IMR-90 (cell line): ENCODE measurements around the gene PHB1. TPM values are rescaled to one million over a fixed set of nuclear protein-coding genes. Genes with fewer than 3 reads are reported as not detected.

Experiments
- ATAC-seq: fragments of 200-7000 bp; cut with Tn5 transposase; 2 replicates; pipeline ENCODE4 v1.9.1; 2020; ENCODE audit warnings: low read depth, mild to moderate bottlenecking, moderate library complexity
- BruUV-seq: library from RNA; stranded (reverse); fragments of 400-500 nt; replicated peaks from 2 replicates; lab custom pipeline; 2021; lab: Mats Ljungman, UMichigan
- CTCF ChIA-PET: fragments of 300-600 bp; formaldehyde crosslinking; extraction: SDS; loops from one replicate; lab custom pipeline; 2021; ENCODE audit warnings: antibody characterized with exemption; lab: Yijun Ruan, JAX
- POLR2A ChIA-PET: fragments of 300-600 bp; sonication (Branson Sonifier 250); formaldehyde crosslinking; loops from one replicate; lab custom pipeline; 2022; ENCODE audit warnings: antibody characterized with exemption; ENCODE audit not compliant: unreplicated experiment; lab: Charles Lee
- DNase-seq: peaks from one replicate; pipeline ENCODE4 v3.0.0; 2013
- H2AFZ ChIP-seq: replicated peaks from 2 replicates; pipeline ENCODE3; 2013; ENCODE audit warnings: low read length, mild to moderate bottlenecking; ENCODE audit not compliant: poor library complexity
- H2AK5ac ChIP-seq: 2 replicates; pipeline ENCODE4 v1.6.1; 2013; ENCODE audit warnings: low read depth, low read length, inconsistent platforms
- H2AK9ac ChIP-seq: replicated peaks from 2 replicates; pipeline ENCODE3; 2013; ENCODE audit warnings: mild to moderate bottlenecking, low read depth, low read length, moderate library complexity; ENCODE audit not compliant: poor library complexity
- H2BK120ac ChIP-seq: 2 replicates; pipeline ENCODE4 v1.6.1; 2013; ENCODE audit warnings: low read depth, low read length, inconsistent platforms
- H2BK15ac ChIP-seq: 3 replicates; pipeline ENCODE4 v1.6.1; 2013; ENCODE audit warnings: low read depth, low read length, inconsistent platforms
- H2BK20ac ChIP-seq: 2 replicates; pipeline ENCODE4 v1.6.1; 2013; ENCODE audit warnings: low read depth, mild to moderate bottlenecking, inconsistent platforms, low read length, moderate library complexity
- H2BK5ac ChIP-seq: 2 replicates; pipeline ENCODE4 v1.6.1; 2013; ENCODE audit warnings: mild to moderate bottlenecking, low read depth, low read length, inconsistent platforms; ENCODE audit not compliant: poor library complexity, severe bottlenecking
- H3K14ac ChIP-seq: replicated peaks from 2 replicates; pipeline ENCODE4 v1.6.1; 2013; ENCODE audit warnings: low read depth, low read length, inconsistent platforms
- H3K18ac ChIP-seq: 2 replicates; pipeline ENCODE4 v1.6.1; 2013; ENCODE audit warnings: low read depth, low read length, control low read depth
- H3K23ac ChIP-seq: 2 replicates; pipeline ENCODE4 v1.6.1; 2013; ENCODE audit warnings: low read depth, low read length, inconsistent platforms
- H3K27ac ChIP-seq: 2 replicates; pipeline ENCODE4 v1.5.1; 2013; ENCODE audit warnings: mild to moderate bottlenecking, control low read depth, low read length; ENCODE audit not compliant: insufficient read depth
- H3K27me3 ChIP-seq: 2 replicates; pipeline ENCODE4 v1.6.1; 2013; ENCODE audit warnings: low read length; ENCODE audit not compliant: control insufficient read depth, insufficient read depth
- H3K36me3 ChIP-seq: 2 replicates; pipeline ENCODE4 v1.6.1; 2013; ENCODE audit warnings: low read length, mixed read lengths; ENCODE audit not compliant: control insufficient read depth, insufficient read depth
- H3K4ac ChIP-seq: 2 replicates; pipeline ENCODE4 v1.6.1; 2013; ENCODE audit warnings: low read depth, low read length, inconsistent platforms
- H3K4me1 ChIP-seq: 2 replicates; pipeline ENCODE4 v1.6.1; 2013; ENCODE audit warnings: low read length, mixed read lengths; ENCODE audit not compliant: control insufficient read depth, insufficient read depth
- H3K4me2 ChIP-seq: 2 replicates; pipeline ENCODE4 v1.6.1; 2013; ENCODE audit warnings: low read depth, mild to moderate bottlenecking, control low read depth, low read length, moderate library complexity
- H3K4me3 ChIP-seq: 2 replicates; pipeline ENCODE4 v1.5.1; 2013; ENCODE audit warnings: low read depth, mild to moderate bottlenecking, control low read depth, low read length, moderate library complexity; ENCODE audit not compliant: insufficient read depth
- H3K56ac ChIP-seq: 2 replicates; pipeline ENCODE4 v1.6.1; 2013; ENCODE audit warnings: low read length, inconsistent platforms; ENCODE audit not compliant: insufficient read depth; ENCODE audit errors: extremely low read depth
- H3K79me1 ChIP-seq, 2 experiments: 2 replicates each; pipeline ENCODE4 v1.6.1; 2013; ENCODE audit warnings: low read length in 2 of 2, inconsistent platforms in 1 of 2, low read depth in 1 of 2
- H3K9ac ChIP-seq: 2 replicates; pipeline ENCODE4 v1.6.1; 2013; ENCODE audit warnings: low read depth, low read length, control low read depth
- H3K9me1 ChIP-seq: 2 replicates; pipeline ENCODE4 v1.6.1; 2013; ENCODE audit warnings: low read length, inconsistent platforms; ENCODE audit not compliant: insufficient read depth
- H3K9me3 ChIP-seq: 2 replicates; pipeline ENCODE4 v1.6.1; 2013; ENCODE audit warnings: low read length; ENCODE audit not compliant: control insufficient read depth, insufficient read depth
- H4K20me1 ChIP-seq: 2 replicates; pipeline ENCODE4 v1.6.1; 2013; ENCODE audit warnings: low read length, inconsistent platforms; ENCODE audit not compliant: insufficient read depth
- H4K5ac ChIP-seq: 2 replicates; pipeline ENCODE4 v1.6.1; 2013; ENCODE audit warnings: mild to moderate bottlenecking, low read depth, low read length, control low read depth
- H4K8ac ChIP-seq, 2 experiments: 2 replicates each; pipeline ENCODE4 v1.6.1; 2013; ENCODE audit warnings: low read depth in 2 of 2, low read length in 2 of 2, control low read depth in 1 of 2, inconsistent platforms in 1 of 2
- H4K91ac ChIP-seq: 2 replicates; pipeline ENCODE4 v1.6.1; 2013; ENCODE audit warnings: low read depth, low read length, inconsistent platforms; ENCODE audit not compliant: insufficient read depth
- BHLHE40 ChIP-seq: fragments of 150-350 bp; IDR thresholded peaks from 2 replicates; pipeline ENCODE4 v1.6.1; 2016; ENCODE audit warnings: mild to moderate bottlenecking, low read depth, low read length
- CTCF ChIP-seq: conservative IDR thresholded peaks from 2 replicates; pipeline ENCODE4 v1.5.1; 2012; ENCODE audit warnings: mild to moderate bottlenecking, low read depth, low read length, improper control_type of control experiment
- FOS ChIP-seq: fragments of 150-350 bp; IDR thresholded peaks from 2 replicates; pipeline ENCODE4 v1.6.1; 2016; ENCODE audit warnings: low read depth, low read length
- MAZ ChIP-seq: IDR thresholded peaks from 2 replicates; pipeline ENCODE4 v1.6.1; 2012; ENCODE audit warnings: low read depth, mild to moderate bottlenecking, low read length, improper control_type of control experiment, moderate library complexity, borderline replicate concordance
- NFE2L2 ChIP-seq: fragments of 150-350 bp; IDR thresholded peaks from 2 replicates; pipeline ENCODE4 v1.6.1; 2016; ENCODE audit warnings: low read depth, mild to moderate bottlenecking, low read length
- POLR2A ChIP-seq: IDR thresholded peaks from 2 replicates; pipeline ENCODE4 v1.6.1; 2012; ENCODE audit warnings: mild to moderate bottlenecking, low read depth, low read length
- RAD21 ChIP-seq: IDR thresholded peaks from 2 replicates; pipeline ENCODE4 v1.6.1; 2012; ENCODE audit warnings: low read length, improper control_type of control experiment
- RFX5 ChIP-seq: IDR thresholded peaks from 2 replicates; pipeline ENCODE4 v1.8.0; 2012; ENCODE audit warnings: low read depth, mild to moderate bottlenecking, low read length, moderate library complexity
- SMC3 ChIP-seq: fragments of 150-350 bp; IDR thresholded peaks from 2 replicates; pipeline ENCODE4 v1.6.1; 2016; ENCODE audit warnings: low read depth, mild to moderate bottlenecking, antibody characterized with exemption, low read length, moderate library complexity
- USF2 ChIP-seq: fragments of 150-350 bp; IDR thresholded peaks from 2 replicates; pipeline ENCODE4 v1.6.1; 2017; ENCODE audit warnings: mild to moderate bottlenecking, antibody characterized with exemption, low read length, low read depth
- WGBS, 2 experiments: methylation state at CpG; one replicate each; pipeline versions ENCODE4 v1.1.5 to v1.1.7; 2013; ENCODE audit warnings: missing lambda C conversion rate in 2 of 2; ENCODE audit not compliant: insufficient read length in 1 of 2; ENCODE audit errors: extremely low coverage in 2 of 2; 5-methylcytosine and 5-hydroxymethylcytosine counted together
- dilution Hi-C: fragments of 300-500 bp; cut with HindIII; formaldehyde crosslinking; loops from one replicate; pipeline ENCODE4 v1.14.3; 2018; ENCODE audit warnings: low sequenced_read_pairs; ENCODE audit not compliant: unreplicated experiment
- in situ Hi-C: fragments of 300-500 bp; cut with MboI; formaldehyde crosslinking; loops from 3 replicates; pipeline ENCODE4 v1.14.3; 2019; ENCODE audit warnings: low sequenced_read_pairs, inconsistent platforms, mixed read lengths
- intact Hi-C: fragments of 100-400 bp; cut with micrococcal nuclease; formaldehyde crosslinking; loops from 2 replicates; pipeline ENCODE4 v1.10.0; 2022
- polyA plus RNA-seq, 3 experiments: library from polyadenylated mRNA; depleted of rRNA; stranded (reverse); fragments of >200 nt; gene quantifications; 2 replicates each; pipeline ENCODE4 v1.2.3, GENCODE V29; 2012; ENCODE audit warnings: low replicate concordance in 1 of 3
- total RNA-seq: library from RNA; depleted of rRNA; stranded (reverse); fragments of >200 nt; gene quantifications from 2 replicates; pipeline ENCODE4 v1.2.3, GENCODE V29; 2012

The PHB1 gene
- total and polyA plus RNA-seq, 2 of the 4 experiments (the other 2 are of a cell fraction) = 283 to 294 TPM

- Histone ChIP-seq H3K27ac (no peak overlapping the region), H2AK5ac (no peak overlapping the region), H3K27me3 (peaks cover 72% of the 10 kb centered on the region), H2BK15ac (no peak overlapping the region), H2AFZ (no peak overlapping the region), H2BK20ac (no peak overlapping the region), H3K56ac (no peak overlapping the region), H3K4me2 (no peak overlapping the region), H3K4me1 (peaks cover 3% of the 10 kb centered on the region; the same call in 1 of the 2 replicates), H3K9me3 (no peaks in the 10 kb centered on the region), H3K23ac (no peak overlapping the region), H3K79me1 (no peaks in the 10 kb centered on the region), H3K4me3 (no peak overlapping the region), H2BK5ac (no peak overlapping the region), H3K18ac (no peak overlapping the region), H3K9ac (no peak overlapping the region), H4K5ac (no peak overlapping the region), H4K8ac (no peak overlapping the region), H3K14ac (no peak overlapping the region), H3K9me1 (0 out of 2 replicates have a peak, but pooled peaks cover 2% of the 10 kb centered on the region), H3K36me3 (no peaks in the 10 kb centered on the region), H2AK9ac (no peak overlapping the region), H2BK120ac (no peak overlapping the region), H4K91ac (no peak overlapping the region), H4K20me1 (no peaks in the 10 kb centered on the region), H3K4ac (no peak overlapping the region)
- intact Hi-C loops = no loop called here
- in situ Hi-C loops = no loop called here
- CTCF ChIA-PET = no interaction called here
- TF ChIP-seq NFE2L2 = no peak
- no peak for TF ChIP-seq RFX5
- no peak for TF ChIP-seq RAD21
- TF ChIP-seq POLR2A = no peak
- TF ChIP-seq CTCF = no peak
- no peak for TF ChIP-seq USF2
- no peak for TF ChIP-seq BHLHE40
- TF ChIP-seq FOS = no peak
- no peak for TF ChIP-seq MAZ
- no peak for TF ChIP-seq SMC3
- ATAC-seq (no peak), DNase-seq (no peak)
- 100% methylated on average over 1 of the region's 4 CpGs; no CpG with 5 or more reads in 1 of the 2 experiments for WGBS, 2 experiments
- BruUV-seq = no TSS peak
- POLR2A ChIA-PET = no interaction called here
- dilution Hi-C loops = no loop called here
Observed at GRCh38 chr17:49441578-49441977, 26.9 kb upstream of the PHB1 start.
